ENCODE measurements around the gene DUSP5.

- TF ChIP-seq CTCF (IDR thresholded peaks at IDR 0.05) (no peak), POLR2A (IDR thresholded peaks at IDR 0.05) (no peak)
Observed at GRCh38 chr10:110458266-110458920, 39.3 kb upstream of the DUSP5 start.

Measured in uterus (tissue), 2 donors.